Stimulated activated naive CD8-positive, alpha-beta T cell treated with anti-CD3 and anti-CD28 coated beads, Interleukin-15, Interleukin-2, amounts not matched to agents 100 U/mL and 50 U/mL, for 24 hours (primary cell): ENCODE results near the gene C22orf15.

Experiments used
- ATAC-seq: fragments of 150-1000 bp; cut with Tn5 transposase; one replicate; pipeline ENCODE4 v1.10.0; 2021
- DNase-seq: peaks from one replicate; pipeline ENCODE4 v3.0.0; 2021

The C22orf15 gene

DNA sequence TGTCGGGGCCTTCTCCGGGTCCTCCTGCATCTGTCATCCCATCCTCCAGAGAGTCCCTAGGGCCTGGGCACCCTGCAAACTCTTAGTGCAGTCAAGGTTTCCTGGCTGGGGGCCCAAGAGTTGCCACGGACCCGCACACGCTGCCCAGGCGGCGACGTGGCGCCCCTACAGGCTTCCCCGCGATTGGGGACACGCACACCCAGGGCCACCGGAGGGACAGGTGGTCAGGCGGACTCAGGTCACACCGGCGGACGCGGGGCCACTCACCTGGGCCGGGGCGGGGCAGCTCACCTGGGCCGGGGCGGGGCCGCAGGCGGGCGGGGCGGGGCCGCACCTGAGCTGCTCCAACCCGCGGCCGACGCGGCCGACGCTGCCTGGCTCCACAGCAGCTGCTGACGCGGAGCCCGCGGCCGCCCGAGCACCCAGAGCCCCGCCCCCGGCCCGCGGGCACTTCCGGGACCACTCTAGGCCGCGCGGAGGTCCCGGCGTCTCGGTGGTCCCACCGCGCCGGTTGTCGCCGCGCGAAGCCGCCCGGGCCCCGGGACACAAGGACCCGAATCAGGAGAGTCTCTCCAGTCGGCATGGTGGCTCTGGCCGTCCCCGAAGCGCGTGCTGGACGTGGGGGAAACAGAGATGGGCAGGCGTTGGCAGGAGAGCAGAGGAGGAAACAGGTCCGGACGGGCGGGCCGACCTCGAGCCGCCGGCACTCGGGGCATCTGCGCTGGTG is 11.9 kb upstream of the C22orf15 start, which contains the start of gene ZNF70:
TSS of gene ZNF70 (minus strand) at position 399 of the 727 bp plus-strand sequence. CDS start 5,972 bp downstream, outside the sequence.
- DNase-seq (peak; percentile 88), ATAC-seq (peak; percentile 98)

DNA sequence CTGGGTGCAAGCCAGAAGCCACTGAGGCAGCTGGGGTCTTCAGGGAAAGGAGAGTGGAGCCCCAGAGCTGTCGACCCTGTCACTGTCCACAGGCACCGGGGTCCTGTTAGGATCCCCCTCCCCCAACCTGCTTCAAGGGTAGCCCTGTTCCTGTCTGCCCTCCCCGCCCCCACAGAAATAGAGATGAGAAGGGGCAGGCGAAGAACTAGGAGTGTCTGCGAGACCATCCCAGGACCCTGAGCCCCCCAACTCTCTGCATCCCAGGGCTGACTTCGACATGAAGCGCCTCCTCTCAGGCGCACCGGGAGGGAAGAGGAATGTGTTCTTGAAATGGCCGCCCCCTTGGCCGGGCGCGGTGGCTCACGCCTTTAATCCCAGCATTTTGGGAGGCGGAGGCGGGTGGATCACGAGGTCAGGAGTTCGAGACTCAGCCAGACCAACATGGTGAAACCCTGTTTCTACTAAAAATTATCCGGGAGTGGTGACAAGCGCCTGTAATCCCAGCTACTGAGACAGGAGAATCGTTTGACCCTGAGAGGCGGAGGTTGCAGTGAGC is 11.3 kb upstream of the C22orf15 start:
- DNase-seq (no peak), ATAC-seq (no peak)

DNA sequence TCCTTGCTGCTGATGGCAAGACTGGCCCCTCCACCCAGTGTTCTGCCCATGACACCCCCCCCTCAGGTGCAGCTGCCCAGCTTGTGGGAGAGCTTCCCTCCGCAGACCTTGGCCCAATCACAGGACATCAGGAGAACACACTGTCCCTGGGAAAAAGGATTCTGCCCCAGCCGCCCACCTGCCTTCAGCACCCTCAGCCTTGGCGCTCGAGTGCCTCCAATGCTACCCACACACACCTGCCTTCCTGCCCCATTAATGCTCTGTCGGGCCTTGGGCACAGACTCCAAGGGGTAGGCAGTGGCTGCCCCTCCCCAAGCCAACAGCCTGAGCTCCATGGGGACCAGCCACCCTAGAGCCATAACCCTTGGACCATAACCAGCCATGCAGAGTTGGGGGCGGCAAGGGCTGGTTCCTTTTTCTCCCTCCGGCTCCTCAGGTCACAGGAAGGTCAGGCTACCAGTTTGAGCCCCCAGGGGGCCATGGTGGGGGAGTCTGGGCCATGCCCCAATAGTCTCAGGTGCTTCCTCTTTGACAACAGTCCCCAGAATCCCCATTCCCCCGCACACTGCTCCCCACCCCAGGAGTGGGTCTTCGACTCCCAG is 10.6 kb upstream of the C22orf15 start:
- DNase-seq = peak; percentile 19
- no peak for ATAC-seq

GRCh38 chr22:23752750-23753149 is 10.0 kb upstream of the C22orf15 start:
- DNase-seq (no peak), ATAC-seq (no peak)

DNA sequence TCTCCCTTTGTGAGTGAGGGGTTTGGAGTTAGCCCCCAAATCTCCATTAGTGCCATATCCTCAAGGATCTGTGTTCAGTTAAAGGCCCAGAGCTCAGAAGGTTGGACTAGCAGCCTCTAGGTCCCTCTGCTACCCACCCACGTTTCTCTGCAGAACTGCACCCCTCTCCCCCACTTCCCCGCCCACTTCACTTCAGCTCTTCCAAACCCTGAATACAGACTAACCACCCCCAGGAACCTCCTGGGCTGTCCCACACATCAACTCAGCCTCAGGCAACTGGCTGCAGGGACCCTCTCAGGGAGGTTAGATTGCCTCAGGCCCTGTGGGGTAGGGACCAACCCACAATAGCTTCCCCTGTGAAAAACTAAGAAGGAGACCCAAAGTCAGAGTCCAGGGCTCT is 9.4 kb upstream of the C22orf15 start:
- DNase-seq = no peak
- no peak for ATAC-seq

GRCh38 chr22:23754220-23754919 is 8.4 kb upstream of the C22orf15 start, which contains the start of gene VPREB3:
Gene VPREB3 (minus strand): TSS chr22:23754425. CDS start chr22:23754363, 62 bp downstream.
- ATAC-seq (no peak), DNase-seq (no peak)

- ATAC-seq (no peak), DNase-seq (no peak)
Observed at GRCh38 chr22:23754980-23755636, 7.7 kb upstream of the C22orf15 start.

- ATAC-seq (no peak), DNase-seq (no peak)
Observed at GRCh38 chr22:23755711-23756110, 7.1 kb upstream of the C22orf15 start.

DNA sequence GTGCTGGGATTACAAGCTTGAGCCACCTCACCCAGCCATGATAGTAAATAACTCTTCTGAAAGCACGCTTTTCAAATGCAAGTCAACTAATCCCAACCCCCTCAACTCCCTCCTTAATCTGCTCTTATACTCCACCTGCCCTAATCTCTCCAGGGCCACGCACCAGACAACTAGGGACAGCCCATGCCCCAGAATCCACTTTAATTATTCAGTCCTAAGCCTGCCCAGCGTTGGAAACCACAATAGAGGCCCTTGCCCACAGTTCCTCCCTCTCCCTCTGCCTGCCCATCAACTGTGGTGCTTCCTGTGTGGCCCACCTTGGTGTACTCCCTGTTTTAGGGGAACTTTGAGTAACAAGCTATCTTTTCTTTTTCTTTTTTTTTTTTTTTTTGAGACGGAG is 5.9 kb upstream of the C22orf15 start:
- DNase-seq = no peak
- ATAC-seq = no peak

DNA sequence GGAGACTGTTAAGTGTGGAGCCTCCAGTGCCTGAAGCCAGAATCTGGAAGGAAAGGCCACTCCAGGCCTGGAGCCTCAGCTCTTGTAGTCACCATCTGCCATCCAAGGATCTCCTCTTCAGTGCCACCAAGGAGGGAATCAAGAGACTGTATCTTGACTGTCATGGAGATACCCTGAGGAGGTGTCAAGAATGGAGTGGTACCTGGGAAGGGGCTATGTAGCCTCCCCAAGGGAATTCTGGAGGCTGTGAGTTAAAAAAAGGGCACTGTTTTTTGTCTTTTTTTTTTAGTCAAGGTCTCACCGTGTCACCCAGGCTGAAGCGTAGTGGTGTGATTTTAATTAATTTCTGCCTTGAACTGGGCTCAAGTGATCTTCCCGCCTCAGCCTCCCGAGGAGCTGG is 3.2 kb upstream of the C22orf15 start:
- ATAC-seq (no peak), DNase-seq (no peak)

DNA sequence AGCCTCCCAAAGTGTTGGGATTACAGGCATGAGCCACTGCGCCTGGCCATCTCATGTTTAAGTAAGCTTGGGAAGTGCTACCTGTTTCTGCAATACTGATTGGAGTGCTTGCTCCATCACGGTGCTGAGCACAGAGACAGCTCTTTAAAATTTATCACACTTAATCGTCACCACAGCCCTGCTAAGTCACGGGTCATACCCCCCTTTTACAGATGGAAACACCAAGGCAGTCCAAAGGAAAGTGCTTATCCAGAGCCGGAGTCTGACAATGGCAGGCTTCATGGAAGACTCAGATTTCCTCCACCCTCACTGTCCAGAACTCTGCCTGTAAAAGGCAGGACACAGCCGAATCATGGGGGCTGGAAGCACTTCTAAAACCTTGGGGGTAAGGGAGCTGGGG is 2.7 kb upstream of the C22orf15 start:
- no peak for ATAC-seq

DNA sequence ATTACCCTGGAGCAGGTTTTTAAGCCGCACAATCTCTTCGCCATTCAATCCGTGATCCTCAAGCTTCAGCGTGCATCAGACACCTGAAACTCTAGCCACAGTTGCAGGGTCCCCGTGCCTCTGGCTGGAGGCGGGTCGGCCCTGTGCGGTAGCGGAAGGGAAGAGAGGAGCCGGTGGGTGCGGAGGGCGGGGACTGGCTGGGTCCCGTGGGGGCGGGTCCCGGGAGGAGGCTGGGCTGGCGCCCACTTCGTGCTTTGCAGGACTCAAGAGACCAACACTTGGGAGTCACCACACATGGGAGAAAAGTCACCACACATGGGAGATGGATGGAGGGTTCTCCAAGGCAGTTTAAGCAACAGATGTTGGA is 772 bp downstream of the C22orf15 start:
- peak; percentile 77 for DNase-seq

More for the DNA sequence above, 2.7 kb upstream of the C22orf15 start:
- no peak for DNase-seq

DNA sequence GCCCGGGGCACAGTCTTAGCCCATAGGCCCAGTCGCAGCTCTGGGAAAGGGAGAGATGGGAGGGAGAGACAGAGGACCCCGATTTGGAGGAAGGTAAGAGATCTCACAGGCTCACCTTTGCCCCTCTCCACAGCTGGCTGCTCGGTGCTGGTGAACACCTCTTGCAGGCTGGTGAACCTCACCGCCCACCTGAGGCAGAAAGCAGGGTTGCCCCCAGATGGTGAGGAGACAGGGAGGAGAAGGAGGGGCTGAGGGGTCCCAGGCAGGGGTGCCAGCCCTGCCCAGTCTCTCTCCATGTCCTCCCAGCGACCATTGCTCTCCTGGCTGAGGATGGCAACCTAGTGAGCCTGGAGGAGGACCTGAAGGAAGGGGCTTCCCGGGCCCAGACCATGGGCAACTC is 1.2 kb downstream of the C22orf15 start:
- DNase-seq (no peak), ATAC-seq (no peak)

More for the DNA sequence above, 772 bp downstream of the C22orf15 start:
- peak; percentile 44 for ATAC-seq

GRCh38 chr22:23764899-23765881 is 2.4 kb downstream of the C22orf15 start:
- DNase-seq (no peak), ATAC-seq (no peak)

DNA sequence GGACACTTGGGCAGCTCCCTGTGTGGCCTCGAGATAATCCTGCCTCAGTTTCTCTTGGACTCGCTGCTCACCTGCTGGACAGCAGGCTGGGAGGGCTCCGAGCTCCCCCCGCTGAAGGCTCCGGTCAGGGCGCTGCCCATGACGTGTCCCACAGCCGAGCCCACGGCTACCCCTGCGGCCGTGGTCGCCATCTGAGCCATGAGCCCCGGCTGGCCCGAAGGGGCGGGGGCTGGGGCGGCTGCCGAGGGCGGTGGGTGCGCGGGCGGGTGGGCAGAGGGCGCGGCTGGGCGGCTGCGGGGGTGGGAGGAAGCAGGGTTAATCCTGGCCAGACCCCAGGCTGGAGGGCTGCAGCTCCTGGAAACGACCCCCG is 4.5 kb downstream of the C22orf15 start:
- DNase-seq (no peak), ATAC-seq (no peak)

GRCh38 chr22:23767673-23768548 is 5.1 kb downstream of the C22orf15 start, which contains the start of gene CHCHD10:
Gene CHCHD10 (minus strand): TSS chr22:23767972. CDS start chr22:23767874, 98 bp downstream.
- ATAC-seq = peak; percentile 65
- DNase-seq = peak; percentile 87

- DNase-seq = no peak
- ATAC-seq = no peak
Observed at GRCh38 chr22:23769321-23769965, 6.7 kb downstream of the C22orf15 start.

GRCh38 chr22:23772315-23772648 is 9.5 kb downstream of the C22orf15 start:
- DNase-seq (no peak), ATAC-seq (no peak)

GRCh38 chr22:23772649-23773473 is 10.1 kb downstream of the C22orf15 start, which contains the start of gene MMP11:
Gene MMP11 (plus strand): TSS chr22:23772849. CDS start chr22:23772871, 22 bp downstream.
- ATAC-seq (peak; percentile 43), DNase-seq (peak; percentile 70)
